WTC11 (cell line): ENCODE data around the gene PPP2R5E. TPM values are rescaled to one million over a fixed set of nuclear protein-coding genes. Genes with fewer than 3 reads are reported as not detected.

Experiments
- ATAC-seq: fragments of 200-7000 bp; cut with Tn5 transposase; 2 replicates; pipeline ENCODE4 v1.10.0; 2021; ENCODE audit warnings: mild to moderate bottlenecking, moderate library complexity
- CTCF ChIA-PET: fragments of 300-600 bp; sonication (Branson Sonifier 250); formaldehyde crosslinking; loops from one replicate; lab custom pipeline; 2021; ENCODE audit warnings: antibody characterized with exemption; lab: Charles Lee
- POLR2A ChIA-PET: fragments of 350-600 bp; sonication (Branson Sonifier 250); formaldehyde crosslinking; loops from one replicate; lab custom pipeline; 2021; ENCODE audit warnings: antibody characterized with exemption; lab: Charles Lee
- DNase-seq: peaks from one replicate; pipeline ENCODE4 v3.0.0; 2021; ENCODE audit warnings: low spot score
- H3K27ac Mint-ChIP-seq: 2 replicates; pipeline ENCODE4 v1.8.0; 2021; ENCODE audit warnings: mixed read lengths
- H3K27me3 Mint-ChIP-seq: 2 replicates; pipeline ENCODE4 v1.8.0; 2021; ENCODE audit warnings: low read depth, mild to moderate bottlenecking, moderate library complexity, mixed read lengths
- H3K36me3 Mint-ChIP-seq: 2 replicates; pipeline ENCODE4 v1.8.0; 2021; ENCODE audit warnings: mixed read lengths
- H3K4me1 Mint-ChIP-seq: 2 replicates; pipeline ENCODE4 v1.8.0; 2022; ENCODE audit warnings: mixed read lengths
- H3K4me3 Mint-ChIP-seq: 2 replicates; pipeline ENCODE4 v1.8.0; 2021; ENCODE audit warnings: mild to moderate bottlenecking, moderate library complexity, mixed read lengths
- H3K9me3 Mint-ChIP-seq: 2 replicates; pipeline ENCODE4 v1.8.0; 2021; ENCODE audit warnings: mixed read lengths
- HMGA2 ChIP-seq: fragments of 250-450 bp; sonication (Bioruptor Pico); IDR thresholded peaks from 2 replicates; pipeline ENCODE4 v1.4.0; 2021; ENCODE audit warnings: mild to moderate bottlenecking, moderate library complexity
- HMGXB4 ChIP-seq: sonication (generic); formaldehyde crosslinking; IDR thresholded peaks from 2 replicates; pipeline ENCODE4 v1.8.1; 2023; ENCODE audit warnings: mild to moderate bottlenecking, moderate library complexity, missing genetic modification reagents
- JUN ChIP-seq: sonication (generic); formaldehyde crosslinking; IDR thresholded peaks from 2 replicates; pipeline ENCODE4 v1.8.0; 2023; ENCODE audit warnings: mild to moderate bottlenecking, missing genetic modification reagents
- MXD4 ChIP-seq: fragments of 250-450 bp; sonication (Bioruptor Pico); IDR thresholded peaks from 2 replicates; pipeline ENCODE4 v1.8.0; 2021; ENCODE audit warnings: mild to moderate bottlenecking, moderate library complexity, borderline replicate concordance
- MYBL2 ChIP-seq: sonication (generic); formaldehyde crosslinking; IDR thresholded peaks from 2 replicates; pipeline ENCODE4 v1.8.1; 2023; ENCODE audit warnings: mild to moderate bottlenecking, moderate library complexity, missing genetic modification reagents
- NFE2L1 ChIP-seq: sonication (generic); formaldehyde crosslinking; IDR thresholded peaks from 2 replicates; pipeline ENCODE4 v1.8.1; 2023; ENCODE audit warnings: missing genetic modification reagents
- PRDM15 ChIP-seq: sonication (generic); formaldehyde crosslinking; IDR thresholded peaks from 2 replicates; pipeline ENCODE4 v1.8.0; 2022; ENCODE audit warnings: missing genetic modification reagents
- PREB ChIP-seq: sonication (generic); formaldehyde crosslinking; IDR thresholded peaks from 2 replicates; pipeline ENCODE4 v1.8.1; 2022; ENCODE audit warnings: mild to moderate bottlenecking, missing genetic modification reagents, moderate library complexity, borderline replicate concordance
- RORB ChIP-seq: fragments of 250-450 bp; sonication (Bioruptor Pico); IDR thresholded peaks from 2 replicates; pipeline ENCODE4 v1.9.0; 2021; ENCODE audit warnings: mild to moderate bottlenecking
- TEAD1 ChIP-seq: sonication (generic); formaldehyde crosslinking; IDR thresholded peaks from 2 replicates; pipeline ENCODE4 v1.8.0; 2022; ENCODE audit warnings: mild to moderate bottlenecking, missing genetic modification reagents
- TP53 ChIP-seq: sonication (generic); formaldehyde crosslinking; IDR thresholded peaks from 2 replicates; pipeline ENCODE4 v1.8.1; 2023; ENCODE audit warnings: mild to moderate bottlenecking, missing genetic modification reagents
- USF1 ChIP-seq: sonication (generic); formaldehyde crosslinking; IDR thresholded peaks from 2 replicates; pipeline ENCODE4 v1.8.0; 2022; ENCODE audit warnings: mild to moderate bottlenecking, missing genetic modification reagents
- ZBTB21 ChIP-seq: sonication (generic); formaldehyde crosslinking; IDR thresholded peaks from 2 replicates; pipeline ENCODE4 v1.8.1; 2023; ENCODE audit warnings: mild to moderate bottlenecking, missing genetic modification reagents, borderline replicate concordance
- ZNF121 ChIP-seq: sonication (generic); formaldehyde crosslinking; IDR thresholded peaks from 2 replicates; pipeline ENCODE4 v1.8.0; 2023; ENCODE audit warnings: missing genetic modification reagents
- ZNF396 ChIP-seq: fragments of 250-450 bp; sonication (Bioruptor Pico); IDR thresholded peaks from 2 replicates; pipeline ENCODE4 v1.8.0; 2021; ENCODE audit warnings: mild to moderate bottlenecking, moderate library complexity, borderline replicate concordance
- total RNA-seq: library from RNA; stranded (reverse); gene quantifications from 3 replicates; pipeline ENCODE4 v1.2.3, GENCODE V29; 2021
- TF ChIP-seq, protein P1 (sequence below): fragments of 250-450 bp; sonication (Bioruptor Pico); IDR thresholded peaks from 2 replicates; pipeline ENCODE4 v1.9.0; 2021; ENCODE audit warnings: mild to moderate bottlenecking
- TF ChIP-seq, protein P2 (sequence below): sonication (generic); formaldehyde crosslinking; IDR thresholded peaks from 2 replicates; pipeline ENCODE4 v1.8.1; 2023; ENCODE audit warnings: mild to moderate bottlenecking, missing genetic modification reagents

The PPP2R5E gene
- total RNA-seq, 1 experiment from 2014 or later, result 59.0 TPM

- no peaks in the 10 kb centered on the region for H3K9me3 Mint-ChIP-seq
- no peaks in the 10 kb centered on the region for H3K36me3 Mint-ChIP-seq
- H3K27ac Mint-ChIP-seq, result peak overlapping the region; percentile 44; the same call in 1 of the 2 replicates
- ATAC-seq (no peak), DNase-seq (no peak)
- no peak overlapping the region for H3K4me3 Mint-ChIP-seq
- POLR2A ChIA-PET, result interaction anchor here (0.6 kb wide), 1 partner anchor 188 kb away, joined by 4 read pairs; no protein-coding TSS in a partner anchor
- CTCF ChIA-PET, result no interaction called here
- peaks cover 41% of the 10 kb centered on the region for H3K4me1 Mint-ChIP-seq
- TF ChIP-seq HMGA2 (peak; percentile 14; the same call in 1 of the 2 replicates), ZNF121 (CRISPR knock-in tag) (no peak)
- no peaks in the 10 kb centered on the region for H3K27me3 Mint-ChIP-seq
These were observed 111.7 kb downstream of the PPP2R5E start for GRCh38 chr14:63431466-63431865.

GRCh38 chr14:63428486-63428885 lies 114.7 kb downstream of the PPP2R5E start:
- no peak for TF ChIP-seq TEAD1 (CRISPR knock-in tag)
- no peak for TF ChIP-seq MXD4 (CRISPR knock-in tag)
- no peak for TF ChIP-seq ZNF396
- no peak for TF ChIP-seq NFE2L1 (CRISPR knock-in tag)
- TF ChIP-seq, protein P1, sequence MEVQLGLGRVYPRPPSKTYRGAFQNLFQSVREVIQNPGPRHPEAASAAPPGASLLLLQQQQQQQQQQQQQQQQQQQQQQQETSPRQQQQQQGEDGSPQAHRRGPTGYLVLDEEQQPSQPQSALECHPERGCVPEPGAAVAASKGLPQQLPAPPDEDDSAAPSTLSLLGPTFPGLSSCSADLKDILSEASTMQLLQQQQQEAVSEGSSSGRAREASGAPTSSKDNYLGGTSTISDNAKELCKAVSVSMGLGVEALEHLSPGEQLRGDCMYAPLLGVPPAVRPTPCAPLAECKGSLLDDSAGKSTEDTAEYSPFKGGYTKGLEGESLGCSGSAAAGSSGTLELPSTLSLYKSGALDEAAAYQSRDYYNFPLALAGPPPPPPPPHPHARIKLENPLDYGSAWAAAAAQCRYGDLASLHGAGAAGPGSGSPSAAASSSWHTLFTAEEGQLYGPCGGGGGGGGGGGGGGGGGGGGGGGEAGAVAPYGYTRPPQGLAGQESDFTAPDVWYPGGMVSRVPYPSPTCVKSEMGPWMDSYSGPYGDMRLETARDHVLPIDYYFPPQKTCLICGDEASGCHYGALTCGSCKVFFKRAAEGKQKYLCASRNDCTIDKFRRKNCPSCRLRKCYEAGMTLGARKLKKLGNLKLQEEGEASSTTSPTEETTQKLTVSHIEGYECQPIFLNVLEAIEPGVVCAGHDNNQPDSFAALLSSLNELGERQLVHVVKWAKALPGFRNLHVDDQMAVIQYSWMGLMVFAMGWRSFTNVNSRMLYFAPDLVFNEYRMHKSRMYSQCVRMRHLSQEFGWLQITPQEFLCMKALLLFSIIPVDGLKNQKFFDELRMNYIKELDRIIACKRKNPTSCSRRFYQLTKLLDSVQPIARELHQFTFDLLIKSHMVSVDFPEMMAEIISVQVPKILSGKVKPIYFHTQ, result no peak
- TF ChIP-seq TP53, result no peak
- TF ChIP-seq USF1 (CRISPR knock-in tag), result no peak
- TF ChIP-seq PREB (CRISPR knock-in tag), result no peak
- no peak for TF ChIP-seq JUN (CRISPR knock-in tag)
- no peak for TF ChIP-seq MYBL2 (CRISPR knock-in tag)
- no peak for TF ChIP-seq ZBTB21
- TF ChIP-seq, protein P2, sequence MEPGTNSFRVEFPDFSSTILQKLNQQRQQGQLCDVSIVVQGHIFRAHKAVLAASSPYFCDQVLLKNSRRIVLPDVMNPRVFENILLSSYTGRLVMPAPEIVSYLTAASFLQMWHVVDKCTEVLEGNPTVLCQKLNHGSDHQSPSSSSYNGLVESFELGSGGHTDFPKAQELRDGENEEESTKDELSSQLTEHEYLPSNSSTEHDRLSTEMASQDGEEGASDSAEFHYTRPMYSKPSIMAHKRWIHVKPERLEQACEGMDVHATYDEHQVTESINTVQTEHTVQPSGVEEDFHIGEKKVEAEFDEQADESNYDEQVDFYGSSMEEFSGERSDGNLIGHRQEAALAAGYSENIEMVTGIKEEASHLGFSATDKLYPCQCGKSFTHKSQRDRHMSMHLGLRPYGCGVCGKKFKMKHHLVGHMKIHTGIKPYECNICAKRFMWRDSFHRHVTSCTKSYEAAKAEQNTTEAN (CRISPR knock-in tag), result no peak
- no peak for TF ChIP-seq PRDM15 (CRISPR knock-in tag)
- no peak for TF ChIP-seq RORB (CRISPR knock-in tag)
- no peak for TF ChIP-seq HMGXB4
- TF ChIP-seq, all 79 proteins: peak for 0
- POLR2A ChIA-PET, result no interaction called here
- Mint-ChIP-seq H3K9me3 (peaks cover 5% of the 10 kb centered on the region), H3K4me1 (peaks cover 19% of the 10 kb centered on the region), H3K36me3 (no peaks in the 10 kb centered on the region), H3K27me3 (no peaks in the 10 kb centered on the region), H3K27ac (no peak overlapping the region), H3K4me3 (no peak overlapping the region)
- DNase-seq (no peak), ATAC-seq (no peak)
- CTCF ChIA-PET, result no interaction called here
